Testis (tissue), 3 donors: ENCODE results near the gene NPHP4. TPM values are rescaled to one million over a fixed set of nuclear protein-coding genes. Genes with fewer than 3 reads are reported as not detected.
"Not testable (repeated sequence)": the region's sequence is repeated elsewhere in the genome, so short reads cannot be mapped to it uniquely, and the experiment has no call there.

Source experiments
- DNase-seq: peaks from one replicate; pipeline ENCODE4 v3.0.0-alpha.2; 2019
- H3K27ac ChIP-seq, 2 donors: fragments of 200-600 bp; sonication (generic); one replicate each; pipeline ENCODE4 v1.5.1; 2019
- H3K27me3 ChIP-seq: fragments of 200-600 bp; sonication (generic); one replicate; pipeline ENCODE4 v1.5.1; 2019
- H3K36me3 ChIP-seq: fragments of 200-600 bp; sonication (generic); one replicate; pipeline ENCODE4 v1.5.1; 2017; ENCODE audit warnings: low read depth; ENCODE audit errors: missing control alignments
- H3K4me1 ChIP-seq: fragments of 200-600 bp; sonication (generic); one replicate; pipeline ENCODE4 v1.5.1; 2019
- H3K4me3 ChIP-seq, 2 donors: fragments of 200-600 bp; sonication (generic); one replicate each; pipeline ENCODE4 v1.5.1; 2017 to 2019
- H3K9me3 ChIP-seq: fragments of 200-600 bp; sonication (generic); one replicate; pipeline ENCODE4 v1.5.1; 2017
- POLR2A ChIP-seq: fragments of 450-650 bp; IDR thresholded peaks from one replicate; pipeline ENCODE4 v1.6.1; 2017; ENCODE audit warnings: antibody characterized with exemption, mild to moderate bottlenecking, moderate library complexity
- WGBS, 2 donors: methylation state at CpG; one replicate each; pipeline ENCODE4 v1.1.5; 2018; 5-methylcytosine and 5-hydroxymethylcytosine counted together
- intact Hi-C: fragments of 100-400 bp; cut with DNase I; formaldehyde crosslinking; loops from one replicate; pipeline ENCODE4 v1.15.1; 2023; ENCODE audit warnings: low total_unique reads
- polyA plus RNA-seq: library from polyadenylated mRNA; stranded (reverse); fragments of 350-450 nt; fragmentation: Illumina TruSeq; extraction: RNeasy Lipid Tissue Mini Kit (QIAGEN cat#74804); gene quantifications from one replicate; pipeline ENCODE4 v1.2.3, GENCODE V29; 2014; ENCODE audit warnings: low read depth, low replicate concordance; ENCODE audit not compliant: insufficient read depth
- total RNA-seq, 2 donors: library from RNA; depleted of rRNA; stranded (reverse); fragments of >200 nt; gene quantifications; one replicate each; pipeline ENCODE4 v1.2.3, GENCODE V29; 2016
- TF ChIP-seq, protein P1 (sequence below), 3 experiments: fragments of 450-650 bp in 2 of 3; fragments of 200-600 bp in 1 of 3; sonication (generic) in 1 of 3; IDR thresholded peaks; one replicate each; pipeline ENCODE4 v1.5.1; 2016 to 2019; ENCODE audit warnings: antibody characterized with exemption in 3 of 3, mild to moderate bottlenecking in 2 of 3, moderate library complexity in 1 of 3

NPHP4 gene
- total and polyA plus RNA-seq, 3 donors from 2014 or later = 26.3 to 65.9 (median 49.4) TPM

GRCh38 chr1:5896706-5897660 lies 95.2 kb downstream of the NPHP4 start:
- no peak for TF ChIP-seq POLR2A
- TF ChIP-seq, protein P1, sequence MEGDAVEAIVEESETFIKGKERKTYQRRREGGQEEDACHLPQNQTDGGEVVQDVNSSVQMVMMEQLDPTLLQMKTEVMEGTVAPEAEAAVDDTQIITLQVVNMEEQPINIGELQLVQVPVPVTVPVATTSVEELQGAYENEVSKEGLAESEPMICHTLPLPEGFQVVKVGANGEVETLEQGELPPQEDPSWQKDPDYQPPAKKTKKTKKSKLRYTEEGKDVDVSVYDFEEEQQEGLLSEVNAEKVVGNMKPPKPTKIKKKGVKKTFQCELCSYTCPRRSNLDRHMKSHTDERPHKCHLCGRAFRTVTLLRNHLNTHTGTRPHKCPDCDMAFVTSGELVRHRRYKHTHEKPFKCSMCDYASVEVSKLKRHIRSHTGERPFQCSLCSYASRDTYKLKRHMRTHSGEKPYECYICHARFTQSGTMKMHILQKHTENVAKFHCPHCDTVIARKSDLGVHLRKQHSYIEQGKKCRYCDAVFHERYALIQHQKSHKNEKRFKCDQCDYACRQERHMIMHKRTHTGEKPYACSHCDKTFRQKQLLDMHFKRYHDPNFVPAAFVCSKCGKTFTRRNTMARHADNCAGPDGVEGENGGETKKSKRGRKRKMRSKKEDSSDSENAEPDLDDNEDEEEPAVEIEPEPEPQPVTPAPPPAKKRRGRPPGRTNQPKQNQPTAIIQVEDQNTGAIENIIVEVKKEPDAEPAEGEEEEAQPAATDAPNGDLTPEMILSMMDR (IDR thresholded peaks at IDR 0.05) = no peak
- H3K27me3 ChIP-seq = no peaks in the 10 kb centered on the region
- no peak overlapping the region for H3K4me3 ChIP-seq
- WGBS, 2 donors = 83 to 88% methylated on average over 29 of the region's 29 CpGs
- no peak for DNase-seq
- no peaks in the 10 kb centered on the region for H3K9me3 ChIP-seq
- H3K27ac ChIP-seq = no peak overlapping the region
- H3K36me3 ChIP-seq = no peaks in the 10 kb centered on the region
- no peaks in the 10 kb centered on the region for H3K4me1 ChIP-seq
- intact Hi-C loops = no loop called here

DNA sequence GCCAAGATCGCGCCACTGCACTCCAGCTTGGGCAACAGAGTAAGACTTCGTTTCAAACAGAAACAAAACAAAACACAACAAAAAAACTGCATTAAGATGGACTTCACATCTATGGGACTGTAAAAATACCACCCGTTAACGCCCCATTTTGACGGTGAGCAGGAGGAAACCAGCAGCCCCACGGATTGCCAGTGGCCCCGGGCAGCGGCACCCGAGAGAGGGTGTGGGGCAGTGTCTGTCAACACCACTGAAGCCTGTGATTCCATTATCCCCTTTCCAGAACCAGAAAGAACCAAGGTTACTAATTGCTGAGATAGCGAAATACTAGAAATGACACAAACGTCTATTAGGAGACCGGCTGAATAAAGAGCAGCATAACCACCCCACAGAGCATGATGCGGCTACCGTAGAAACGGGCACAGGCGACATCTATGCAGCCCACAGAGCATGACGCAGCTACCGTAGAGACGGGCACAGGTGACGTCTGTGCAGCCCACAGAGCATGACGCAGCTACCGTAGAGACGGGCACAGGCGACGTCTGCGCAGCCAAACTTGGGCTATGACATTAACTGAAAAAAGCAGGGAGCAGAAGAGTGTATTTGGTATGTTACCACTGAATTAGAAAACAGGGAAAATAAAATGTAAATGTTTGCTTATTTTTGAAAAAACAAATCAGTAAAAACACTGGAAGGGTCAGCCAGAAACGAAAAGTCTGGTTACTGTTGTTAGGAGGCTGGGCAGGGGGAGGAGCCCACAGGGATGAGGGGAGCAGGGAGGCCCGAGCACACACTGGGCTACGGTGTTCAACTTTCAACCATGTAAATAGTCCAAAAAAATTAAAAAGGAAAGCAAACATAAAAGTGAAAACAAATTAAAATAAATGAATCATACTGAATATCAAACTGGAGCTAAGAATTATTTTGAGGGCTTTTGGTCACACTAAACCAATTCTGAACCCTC lies 96.5 kb downstream of the NPHP4 start:
- WGBS, 2 donors = 94% methylated on average over 30 of the region's 30 CpGs
- no peaks in the 10 kb centered on the region for H3K36me3 ChIP-seq
- H3K27ac ChIP-seq = no peak overlapping the region
- intact Hi-C loops = no loop called here
- no peak for DNase-seq
- H3K9me3 ChIP-seq = no peaks in the 10 kb centered on the region
- no peak overlapping the region for H3K4me3 ChIP-seq
- no peaks in the 10 kb centered on the region for H3K27me3 ChIP-seq
- H3K4me1 ChIP-seq = no peaks in the 10 kb centered on the region
- TF ChIP-seq POLR2A = no peak
- TF ChIP-seq, protein P1 (IDR thresholded peaks at IDR 0.05) = no peak

- H3K9me3 ChIP-seq, H3K27ac ChIP-seq, H3K27me3 ChIP-seq, H3K4me1 ChIP-seq, H3K4me3 ChIP-seq, H3K36me3 ChIP-seq, intact Hi-C loops: not testable (repeated sequence)
- TF ChIP-seq, protein P1 (IDR thresholded peaks at IDR 0.05) = peak in 2 of 3 experiments; percentile 28
- DNase-seq = peak; percentile 73
- WGBS, 2 donors = 81 to 83% methylated on average over 12 of the region's 12 CpGs
Observed at GRCh38 chr1:5893699-5894278, 98.4 kb downstream of the NPHP4 start.

DNA sequence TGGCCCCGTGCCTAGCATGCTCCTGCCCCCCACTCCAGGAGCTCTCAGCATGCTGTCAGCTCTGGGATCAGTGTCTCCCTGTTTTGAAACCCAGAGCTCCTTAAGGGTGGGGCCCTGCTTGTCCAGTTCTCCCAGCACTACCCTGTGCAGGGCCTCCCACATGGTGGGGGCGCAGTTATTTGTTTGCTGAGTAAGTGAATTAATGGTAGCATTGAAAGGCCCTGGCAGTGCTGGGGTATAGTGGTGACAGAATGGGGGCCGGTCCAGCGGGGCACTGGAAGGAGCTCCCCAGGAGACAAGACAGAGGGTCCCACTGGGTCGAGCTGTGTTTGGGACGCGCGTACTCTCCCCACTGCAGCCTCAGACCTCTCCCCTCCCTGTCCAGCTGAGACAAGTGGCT lies 99.9 kb downstream of the NPHP4 start:
- no peak overlapping the region for H3K27ac ChIP-seq
- H3K4me3 ChIP-seq = no peak overlapping the region
- DNase-seq = no peak
- no peaks in the 10 kb centered on the region for H3K4me1 ChIP-seq
- TF ChIP-seq, protein P1 (IDR thresholded peaks at IDR 0.05) = no peak
- TF ChIP-seq POLR2A = no peak
- H3K36me3 ChIP-seq = no peaks in the 10 kb centered on the region
- 95% methylated on average over 4 to 8 of the region's 8 CpGs for WGBS, 2 donors
- intact Hi-C loops = no loop called here
- no peaks in the 10 kb centered on the region for H3K27me3 ChIP-seq
- no peaks in the 10 kb centered on the region for H3K9me3 ChIP-seq
